Measurements from ENCODE around the gene ISLR.

Gene ISLR

GRCh38 chr15:74172701-74173379, 670 bp upstream of the ISLR start:
- DNase-seq = no peak

- DNase-seq = no peak
Observed at GRCh38 chr15:74174219-74174957, 878 bp downstream of the ISLR start.

- DNase-seq = no peak
Observed at GRCh38 chr15:74174958-74175253, 1.4 kb downstream of the ISLR start.

GRCh38 chr15:74175271-74176191, 2.0 kb downstream of the ISLR start:
- no peak for DNase-seq

- DNase-seq = no peak
Observed at GRCh38 chr15:74176262-74177214, 3.0 kb downstream of the ISLR start.

GRCh38 chr15:74178326-74179100, 5.0 kb downstream of the ISLR start:
- DNase-seq = no peak

- DNase-seq = no peak
Observed at GRCh38 chr15:74179101-74179841, 5.8 kb downstream of the ISLR start.

GRCh38 chr15:74179983-74180880, 6.7 kb downstream of the ISLR start:
- no peak for DNase-seq

- DNase-seq = no peak
Observed at GRCh38 chr15:74180881-74181602, 7.5 kb downstream of the ISLR start.

- DNase-seq = no peak
Observed at GRCh38 chr15:74182131-74182530, 8.6 kb downstream of the ISLR start.

GRCh38 chr15:74184582-74185091, 11.1 kb downstream of the ISLR start:
- no peak for DNase-seq

GRCh38 chr15:74185710-74186348, 12.3 kb downstream of the ISLR start:
- DNase-seq = no peak

- no peak for DNase-seq
Observed at GRCh38 chr15:74188216-74188615, 14.7 kb downstream of the ISLR start.

GRCh38 chr15:74191798-74192197, 18.3 kb downstream of the ISLR start:
- no peak for DNase-seq

- DNase-seq = no peak
Observed at GRCh38 chr15:74192751-74193150, 19.2 kb downstream of the ISLR start.

- no peak for DNase-seq
Observed at GRCh38 chr15:74193299-74193718, 19.8 kb downstream of the ISLR start.

GRCh38 chr15:74193905-74194304, 20.4 kb downstream of the ISLR start:
- no peak for DNase-seq
